PFSK-1 (cell line): ENCODE results near the gene MGP.

Experiments used
- FOXP2 ChIP-seq: optimal IDR thresholded peaks from 2 replicates; pipeline ENCODE3; 2011; ENCODE audit warnings: borderline replicate concordance, control low read depth, inconsistent platforms; ENCODE audit not compliant: insufficient read depth; ENCODE audit errors: extremely low read length, extremely low read depth
- POLR2AphosphoS5 ChIP-seq: IDR thresholded peaks from 2 replicates; pipeline ENCODE4 v1.6.1; 2012; ENCODE audit warnings: low read depth, mild to moderate bottlenecking, control low read depth, low read length, moderate library complexity
- REST ChIP-seq, 2 experiments: IDR thresholded peaks; 2 replicates each; pipeline versions ENCODE4 v1.6.1 to v1.8.0; 2011 to 2012; ENCODE audit warnings: low read depth in 2 of 2, low read length in 2 of 2, control low read depth in 1 of 2, inconsistent platforms in 1 of 2, mild to moderate bottlenecking in 1 of 2, moderate library complexity in 1 of 2; ENCODE audit not compliant: insufficient read depth in 1 of 2
- TAF1 ChIP-seq: IDR thresholded peaks from 2 replicates; pipeline ENCODE4 v1.6.1; 2012; ENCODE audit warnings: low read length, control low read depth, borderline replicate concordance; ENCODE audit not compliant: insufficient read depth

- no peak for TF ChIP-seq POLR2AphosphoS5
- TF ChIP-seq TAF1: no peak
- no peak for TF ChIP-seq REST (IDR thresholded peaks at IDR 0.05; ENCODE audit: insufficient read depth in 1 of 2, low read depth in 2 of 2, low read length in 2 of 2)
- no peak for TF ChIP-seq FOXP2
Measured at GRCh38 chr12:14833336-14833735, 52.3 kb downstream of the MGP start.
